8988T (cell line): Measurements from ENCODE around the gene TBXA2R.
A peak's percentile ranks its signal among the peaks of the same experiment; 100 is the strongest.

ENCODE experiments used
- DNase-seq: peaks from one replicate; pipeline ENCODE4 v3.0.0; 2011

The TBXA2R gene

DNA sequence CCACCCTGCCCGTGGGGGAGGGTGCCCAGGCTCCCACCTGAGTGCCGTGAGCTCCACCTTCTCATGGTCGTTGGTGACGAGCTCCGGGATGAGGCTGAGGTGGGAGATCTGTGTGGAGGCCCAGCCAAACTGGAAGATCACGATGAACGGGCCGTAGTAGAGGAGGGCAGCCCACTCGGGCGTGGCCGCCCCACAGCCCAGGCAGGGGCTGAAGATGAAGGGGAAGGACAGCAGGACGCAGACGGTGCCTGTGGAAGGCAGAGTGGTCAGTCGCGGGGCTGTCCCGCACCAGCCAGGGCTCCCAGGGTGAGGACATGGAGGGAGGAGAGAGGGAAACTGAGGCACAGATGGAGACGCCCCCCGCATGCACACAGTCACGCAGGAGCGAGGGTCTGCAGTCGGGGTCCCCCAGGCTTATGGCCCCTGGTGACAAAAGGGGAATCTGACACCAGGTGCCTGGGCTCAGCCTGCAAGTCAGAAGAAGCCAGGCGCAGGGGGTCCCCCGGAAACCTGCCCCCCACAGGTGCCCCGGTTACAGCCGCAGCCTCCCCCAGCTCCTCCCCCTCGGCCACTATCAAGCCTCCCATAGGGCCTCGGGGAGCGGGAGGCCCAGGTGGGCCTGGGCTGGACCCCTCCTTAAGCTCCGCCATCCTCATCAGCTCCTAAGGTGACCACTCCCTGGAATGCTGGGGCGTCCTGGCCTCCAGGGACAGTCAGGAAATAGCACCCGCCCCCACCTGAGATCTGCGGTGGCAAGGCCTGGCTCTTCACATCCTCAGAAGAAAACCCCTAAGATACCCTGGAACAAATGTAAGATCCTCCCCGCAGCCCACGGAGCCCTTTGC, 55.5 kb downstream of the TBXA2R start:
- DNase-seq = peak; percentile 13

DNA sequence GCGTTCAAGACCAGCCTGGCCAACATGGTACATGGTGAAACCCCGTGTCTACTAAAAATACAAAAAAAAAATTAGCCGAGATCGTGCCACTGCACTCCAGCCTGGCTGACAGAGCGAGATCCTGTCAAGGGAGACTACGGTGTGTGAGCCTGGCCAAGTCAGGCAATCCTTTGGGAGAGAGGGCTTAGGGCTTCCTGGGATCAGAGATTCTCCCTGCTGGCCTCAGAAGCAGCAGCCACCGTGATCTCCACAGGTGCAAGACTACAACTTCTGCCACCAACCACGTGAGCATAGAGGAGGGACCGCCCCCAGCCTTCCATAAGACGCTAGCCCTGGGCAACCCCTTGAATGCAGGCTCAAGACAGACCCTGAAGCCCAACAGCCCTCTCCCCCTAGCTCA, 56.9 kb downstream of the TBXA2R start:
- peak; percentile 4 for DNase-seq

DNA sequence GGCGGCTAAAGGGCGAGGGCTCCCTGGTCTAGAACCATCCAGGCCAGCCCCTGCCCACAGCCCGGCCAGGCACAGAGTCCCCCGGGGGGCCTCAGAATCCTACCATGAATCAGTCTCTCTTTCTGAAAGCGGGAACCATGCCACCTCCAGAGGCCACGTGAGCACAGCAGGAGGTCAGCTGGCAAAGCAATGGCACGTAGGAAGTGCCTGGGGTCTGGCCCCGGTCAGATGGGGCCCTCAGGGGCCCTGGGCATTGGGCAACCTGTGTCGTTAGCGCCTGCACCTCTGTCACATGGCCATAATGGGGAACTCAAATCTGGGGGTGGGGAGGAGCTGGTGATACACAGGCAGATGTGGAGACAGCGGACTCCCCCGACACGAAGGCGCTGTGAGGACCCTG, 58.1 kb downstream of the TBXA2R start:
- peak; percentile 7 for DNase-seq

DNA sequence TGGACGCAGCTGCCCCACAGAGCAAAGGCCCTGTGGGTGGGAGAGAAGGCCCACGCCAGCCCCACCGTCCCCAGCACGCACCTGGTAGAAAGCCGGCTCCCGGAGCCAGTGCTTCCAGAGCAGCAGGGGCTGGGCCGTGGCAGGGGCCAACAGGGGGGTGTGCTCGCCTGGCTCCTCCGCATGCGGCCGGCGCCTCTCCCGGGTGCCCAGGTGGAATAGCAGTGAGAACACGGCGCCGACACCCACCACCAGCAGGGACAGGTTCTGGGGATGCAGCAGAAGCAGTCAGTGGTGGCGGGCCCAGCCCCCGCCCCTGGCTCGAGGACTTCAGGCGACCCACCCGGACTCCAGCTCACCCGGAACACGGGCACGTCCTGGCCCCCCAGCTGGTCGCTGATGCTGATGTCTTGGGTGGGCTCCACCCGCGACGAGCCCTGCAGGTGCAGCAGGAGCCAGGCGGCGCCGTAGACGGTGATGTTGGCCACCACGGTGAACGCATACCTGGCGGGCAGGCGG, 58.9 kb downstream of the TBXA2R start:
- no peak for DNase-seq

DNA sequence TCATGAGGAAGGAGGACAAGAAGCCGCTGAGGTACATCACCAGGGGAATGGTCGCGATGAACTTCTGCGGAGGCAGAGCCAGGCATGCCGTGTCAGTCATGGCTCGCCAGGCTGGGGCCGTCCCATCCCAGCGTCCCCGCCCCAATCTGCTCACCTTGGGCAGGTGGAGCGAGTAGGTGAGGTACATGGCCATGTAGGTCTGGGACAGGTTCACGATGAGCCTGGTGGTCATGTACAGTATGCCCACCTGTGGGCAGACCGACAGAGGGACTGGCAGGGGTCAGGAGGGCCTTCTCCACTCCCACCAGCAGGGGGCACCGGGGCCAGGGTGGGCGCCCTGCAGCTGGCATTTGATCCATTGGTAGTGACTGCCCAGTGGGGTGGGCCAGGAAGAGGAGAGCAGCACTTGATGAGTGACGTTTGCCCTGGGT, 59.4 kb downstream of the TBXA2R start:
- no peak for DNase-seq

DNA sequence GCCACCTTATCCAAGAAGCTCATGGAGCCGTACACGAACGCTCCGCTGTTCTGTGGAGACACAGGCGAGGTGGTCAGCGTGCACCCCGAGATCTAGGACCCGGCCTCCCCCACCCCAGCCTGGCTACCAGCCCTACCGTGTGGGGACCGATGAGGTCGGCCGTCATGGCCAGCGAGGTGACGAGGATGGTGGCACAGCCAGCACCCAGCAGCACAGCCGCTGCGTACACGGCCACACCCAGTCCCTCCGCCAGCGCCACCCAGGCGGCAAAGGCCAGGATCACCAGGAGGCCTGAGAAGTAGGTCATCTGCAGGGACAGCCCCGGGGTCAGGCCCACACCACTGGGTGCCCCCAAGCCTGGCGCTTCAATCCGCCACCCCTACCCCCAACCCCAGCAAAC, 60.6 kb downstream of the TBXA2R start:
- DNase-seq = no peak

DNA sequence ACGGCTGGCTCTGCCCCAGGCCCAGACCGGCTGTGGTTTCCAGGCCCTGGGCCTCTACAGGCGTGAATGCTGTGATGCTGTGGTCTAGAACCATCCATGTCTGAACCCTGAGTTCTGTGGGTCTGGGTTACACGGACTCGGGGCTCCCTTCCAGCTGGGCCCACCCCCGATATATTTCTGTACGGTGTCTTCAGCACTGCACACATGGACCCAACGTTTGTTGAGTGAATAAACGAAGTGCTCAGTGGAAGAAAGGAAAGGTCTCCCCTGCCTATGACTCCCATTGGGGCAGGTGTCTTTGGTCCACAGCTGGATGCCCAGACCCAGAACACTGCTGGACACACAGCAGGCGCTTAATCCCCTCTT, 61.0 kb downstream of the TBXA2R start:
- DNase-seq = no peak

DNA sequence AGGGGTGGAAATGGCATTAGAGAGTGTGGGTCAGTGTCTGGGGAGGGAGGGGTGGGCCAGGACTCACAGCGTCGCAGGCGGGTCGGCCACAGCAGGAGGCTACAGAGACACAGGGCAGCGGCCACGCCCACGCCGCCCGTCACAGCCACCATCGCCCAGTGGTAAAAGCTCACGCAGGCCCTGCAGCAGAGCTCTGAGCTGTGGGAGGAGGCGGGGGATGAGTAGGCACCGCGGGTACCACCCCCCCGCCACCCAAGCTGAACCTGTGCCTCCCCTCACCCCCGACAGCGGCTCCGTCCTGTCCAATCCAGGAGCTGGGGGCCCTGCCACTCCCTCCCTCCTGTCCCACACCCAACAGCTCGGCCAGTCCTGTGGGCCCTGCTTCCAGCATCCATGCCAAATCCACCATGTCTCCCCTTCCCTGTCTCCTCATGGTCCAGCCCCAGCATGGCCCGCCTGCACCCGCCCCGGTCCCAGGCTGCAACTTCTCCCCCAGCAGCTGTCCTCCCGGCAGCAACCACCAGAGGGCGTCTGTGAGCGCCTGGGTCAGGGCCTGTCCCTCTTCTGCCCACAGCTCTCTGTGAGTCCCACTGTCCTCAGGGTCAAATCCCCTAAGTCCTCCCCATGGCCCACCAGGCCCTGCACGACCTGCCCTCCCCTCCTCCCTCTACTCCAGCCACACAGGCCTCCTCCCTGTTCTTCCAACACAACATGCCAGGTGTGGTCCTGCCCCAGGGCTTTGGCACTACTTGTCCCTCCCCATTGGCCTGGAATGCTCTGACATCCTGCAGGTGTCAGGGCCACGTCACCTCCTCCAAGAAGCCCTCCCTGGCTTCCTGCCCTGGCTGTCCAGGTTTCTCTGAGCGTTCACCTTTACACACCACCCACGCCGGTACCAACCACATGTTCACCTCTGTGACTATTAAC, 61.7 kb downstream of the TBXA2R start:
- DNase-seq = peak; percentile 78
